LNCaP clone FGC (cell line): Measurements from ENCODE around the gene RASSF4.

ENCODE experiments used
- DNase-seq: peaks from one replicate; pipeline ENCODE4 v3.0.0-alpha.2; 2011; ENCODE audit warnings: low read depth
- H3K4me3 ChIP-seq: 2 replicates; pipeline ENCODE4 v1.5.1; 2011; ENCODE audit warnings: mild to moderate bottlenecking, low read depth, low read length, control low read depth
- CTCF ChIP-seq: IDR thresholded peaks from 2 replicates; pipeline ENCODE4 v1.5.1; 2012; ENCODE audit warnings: mild to moderate bottlenecking; ENCODE audit not compliant: control insufficient read depth, insufficient read depth; ENCODE audit errors: extremely low read depth

RASSF4 gene

DNA sequence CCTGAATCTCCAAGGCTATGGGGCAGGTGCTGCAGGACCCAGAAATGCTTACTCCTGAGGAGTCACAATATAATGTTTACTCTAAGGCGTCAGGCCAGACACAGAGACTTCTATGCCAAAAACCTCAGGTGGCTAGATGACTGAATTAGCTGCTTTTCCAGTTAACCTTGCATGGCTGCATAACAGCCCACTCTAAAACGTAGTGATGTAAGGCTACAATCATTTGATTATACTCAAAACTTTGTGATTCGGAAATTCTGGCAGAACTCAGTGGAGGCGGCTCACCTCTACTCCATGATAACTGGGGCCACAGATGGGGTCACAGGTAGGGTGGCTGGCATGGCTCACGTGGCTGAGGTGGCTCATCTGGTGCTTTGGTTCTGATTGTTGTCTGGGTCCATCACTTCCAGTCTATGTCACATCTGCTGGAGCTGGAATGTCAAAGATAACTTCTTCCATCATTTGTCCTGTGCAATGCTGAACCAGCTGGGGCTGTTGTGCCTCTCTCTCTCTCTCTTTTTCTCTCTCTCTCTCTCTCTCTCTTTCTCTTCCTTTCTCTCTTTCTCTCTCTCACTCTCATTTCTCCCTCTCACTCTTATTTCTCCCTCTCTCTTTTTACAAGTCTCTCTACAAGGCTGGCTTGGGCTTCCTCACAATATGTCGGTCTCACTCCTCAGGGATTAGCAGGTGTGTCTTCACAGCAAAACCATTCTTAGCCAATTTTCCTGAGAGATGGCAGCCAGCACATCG is 36.6 kb upstream of the RASSF4 start:
- peak; percentile 15 for DNase-seq

GRCh38 chr10:44923611-44924010 is 36.0 kb upstream of the RASSF4 start:
- TF ChIP-seq CTCF, result no peak
- DNase-seq, result no peak
- no peak overlapping the region for H3K4me3 ChIP-seq

More for the DNA sequence above, 36.6 kb upstream of the RASSF4 start:
- no peak overlapping the region for H3K4me3 ChIP-seq
- TF ChIP-seq CTCF, result no peak

DNA sequence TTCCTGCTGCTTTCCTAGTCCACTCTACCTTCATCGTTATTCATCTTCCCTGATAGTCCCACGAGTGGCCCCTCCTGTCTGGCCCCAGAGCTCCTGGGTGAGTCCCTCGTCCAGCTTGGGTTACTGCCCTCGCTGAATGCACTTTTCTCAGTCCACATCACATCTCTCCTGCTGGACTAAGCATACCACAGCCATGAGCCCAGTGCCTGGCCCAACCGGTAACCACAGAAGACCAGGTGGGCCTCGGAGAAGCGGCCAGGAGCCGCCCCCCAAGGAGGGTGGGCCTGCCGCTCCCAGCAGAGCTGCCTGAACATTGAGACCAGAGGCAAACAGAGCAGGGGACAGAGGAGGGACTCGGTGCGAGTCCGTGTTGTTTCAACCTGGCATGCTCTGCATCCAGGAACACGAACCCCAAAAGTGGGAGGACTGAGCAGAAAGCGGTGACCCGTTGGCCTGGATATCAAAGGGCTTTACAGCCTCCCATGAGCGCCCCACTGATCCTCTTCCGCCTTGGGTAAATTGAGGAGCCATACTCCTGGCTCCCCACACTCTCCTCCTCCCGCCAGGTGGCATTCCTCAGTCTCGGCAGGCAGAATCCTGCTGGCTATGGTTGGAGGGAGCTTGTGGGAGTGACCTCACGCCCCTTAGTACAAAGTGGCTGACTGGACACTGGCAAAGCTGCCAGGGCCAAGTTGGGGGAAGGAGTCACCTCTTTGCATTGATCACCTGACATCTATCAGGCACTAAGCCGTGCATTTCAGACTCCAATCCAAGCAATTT is 35.2 kb upstream of the RASSF4 start:
- TF ChIP-seq CTCF, result no peak
- no peak overlapping the region for H3K4me3 ChIP-seq
- DNase-seq, result no peak

GRCh38 chr10:44925224-44925623 is 34.4 kb upstream of the RASSF4 start:
- DNase-seq, result no peak
- TF ChIP-seq CTCF, result 0 out of 2 replicates have a peak, but pooled peaks have one; percentile 22
- no peak overlapping the region for H3K4me3 ChIP-seq

DNA sequence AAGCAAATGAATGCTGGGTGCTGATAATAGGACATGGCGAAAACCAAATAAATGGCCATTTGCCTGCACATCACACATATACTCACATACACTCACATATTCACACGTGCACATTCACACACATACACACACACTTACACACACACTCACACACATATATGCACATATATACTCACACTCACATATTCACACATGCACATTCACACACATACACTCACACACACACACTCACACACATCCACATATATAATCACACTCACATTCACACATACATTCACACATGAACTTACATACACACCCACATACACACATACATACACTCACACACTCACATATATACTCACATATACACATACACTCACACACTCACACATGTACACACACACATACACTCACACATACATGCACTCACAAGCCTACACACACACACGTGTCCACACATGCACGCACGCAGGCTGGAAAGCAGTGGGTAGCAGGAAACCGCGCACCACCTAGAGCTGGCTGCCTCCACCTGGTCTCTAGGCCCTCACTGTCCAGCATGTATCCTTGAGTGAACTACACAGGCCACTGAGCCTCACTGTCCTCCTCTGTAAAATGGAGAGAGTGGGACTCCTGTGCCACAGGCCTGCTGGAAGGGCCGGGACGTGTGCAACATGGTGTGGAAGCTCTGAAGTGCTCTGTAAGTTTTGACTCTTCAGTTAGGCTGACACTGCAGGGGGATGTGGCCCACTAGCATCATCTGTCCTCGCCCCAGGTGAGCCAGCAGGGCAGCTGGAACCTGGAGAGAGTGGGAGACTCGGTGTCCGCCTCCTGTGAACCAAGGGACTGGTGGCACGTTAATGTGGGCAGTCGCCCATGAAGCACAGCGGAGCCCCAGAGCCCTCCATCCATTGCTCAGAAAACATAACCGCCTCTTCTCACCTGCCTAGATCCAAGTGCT is 33.5 kb upstream of the RASSF4 start:
- H3K4me3 ChIP-seq, result no peak overlapping the region
- TF ChIP-seq CTCF, result no peak
- DNase-seq, result no peak

DNA sequence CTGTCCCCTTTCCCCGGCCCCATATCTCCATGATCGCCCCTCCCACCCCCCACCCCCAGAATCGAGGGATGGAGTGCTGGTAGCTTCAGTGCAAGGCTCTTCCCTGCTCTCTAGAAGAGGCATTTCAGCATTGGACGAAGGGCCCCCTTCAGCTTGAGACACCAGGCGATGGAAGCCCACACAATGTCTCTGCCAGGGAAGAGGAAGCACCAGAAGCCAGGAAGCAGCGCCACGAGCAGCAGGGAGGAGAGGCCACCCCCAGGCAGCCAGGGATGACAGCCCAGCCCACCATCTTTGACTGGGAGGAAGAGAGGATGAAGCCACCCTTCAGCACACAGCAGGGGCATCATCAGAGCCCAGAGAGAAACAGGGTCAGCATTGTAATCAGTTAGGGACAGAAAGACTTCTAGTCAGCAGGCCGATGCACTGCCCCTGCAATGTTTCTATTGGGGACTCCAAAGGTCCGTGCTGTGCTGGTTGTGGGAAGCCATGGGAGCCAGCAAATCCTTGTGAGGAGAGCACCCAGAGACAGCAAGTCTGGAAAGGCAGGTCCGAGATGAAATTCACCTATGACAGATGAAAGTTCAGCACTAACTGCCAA is 32.8 kb upstream of the RASSF4 start:
- DNase-seq, result no peak
- TF ChIP-seq CTCF, result no peak
- no peak overlapping the region for H3K4me3 ChIP-seq
